Hypothalamus (tissue), 51 donors: ENCODE results near the gene RAB3IL1.

Source experiments
- DNase-seq, 51 donors: peaks; one replicate each; lab custom pipeline; 2025; lab: John Stamatoyannopoulos, UW

RAB3IL1 gene

DNA sequence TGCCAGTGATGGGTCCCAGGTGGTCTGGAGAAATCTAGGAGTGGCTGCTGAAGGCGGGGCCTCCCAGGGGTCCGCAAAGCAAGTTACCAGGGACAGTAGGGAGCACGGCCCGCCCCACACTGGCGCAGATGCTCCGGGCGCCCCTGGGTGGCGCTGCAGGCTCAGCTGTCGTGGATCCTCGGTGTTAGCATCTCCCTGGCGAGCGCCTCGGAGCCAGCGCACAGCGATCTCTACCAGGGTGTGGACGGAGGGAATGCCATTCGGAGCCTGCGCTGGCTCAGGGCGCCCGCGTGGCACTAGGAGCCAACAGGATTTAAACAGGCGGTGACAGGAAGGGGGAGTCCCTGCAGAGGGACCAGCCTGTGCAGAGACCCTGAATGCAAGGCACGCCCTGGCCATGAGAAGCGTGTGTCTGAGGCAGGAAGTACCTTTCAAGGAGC, 46.2 kb downstream of the RAB3IL1 start:
- peak in 47 of 51 donors; percentile 14 to 85 (median 69) for DNase-seq

- DNase-seq: no peak
These were observed 46.8 kb downstream of the RAB3IL1 start for GRCh38 chr11:61870541-61871031.

- peak in 4 of 51 donors; percentile 13 to 35 (median 18) for DNase-seq
These were observed 47.5 kb downstream of the RAB3IL1 start for GRCh38 chr11:61869708-61870451.

DNA sequence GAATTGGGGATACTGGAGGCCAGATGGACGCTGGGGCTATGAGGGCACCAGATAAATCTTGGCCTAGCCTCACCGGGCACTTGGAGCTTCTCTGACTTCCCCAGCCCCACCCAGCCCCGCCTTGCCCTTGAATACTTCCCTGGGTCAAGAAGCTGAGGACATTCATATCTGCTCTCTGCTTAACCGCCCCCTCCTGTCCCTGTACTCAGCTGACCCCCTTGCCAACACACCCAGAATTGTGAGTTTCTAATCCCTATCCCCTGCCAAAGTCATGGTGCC, 48.0 kb downstream of the RAB3IL1 start:
- DNase-seq: no peak

DNA sequence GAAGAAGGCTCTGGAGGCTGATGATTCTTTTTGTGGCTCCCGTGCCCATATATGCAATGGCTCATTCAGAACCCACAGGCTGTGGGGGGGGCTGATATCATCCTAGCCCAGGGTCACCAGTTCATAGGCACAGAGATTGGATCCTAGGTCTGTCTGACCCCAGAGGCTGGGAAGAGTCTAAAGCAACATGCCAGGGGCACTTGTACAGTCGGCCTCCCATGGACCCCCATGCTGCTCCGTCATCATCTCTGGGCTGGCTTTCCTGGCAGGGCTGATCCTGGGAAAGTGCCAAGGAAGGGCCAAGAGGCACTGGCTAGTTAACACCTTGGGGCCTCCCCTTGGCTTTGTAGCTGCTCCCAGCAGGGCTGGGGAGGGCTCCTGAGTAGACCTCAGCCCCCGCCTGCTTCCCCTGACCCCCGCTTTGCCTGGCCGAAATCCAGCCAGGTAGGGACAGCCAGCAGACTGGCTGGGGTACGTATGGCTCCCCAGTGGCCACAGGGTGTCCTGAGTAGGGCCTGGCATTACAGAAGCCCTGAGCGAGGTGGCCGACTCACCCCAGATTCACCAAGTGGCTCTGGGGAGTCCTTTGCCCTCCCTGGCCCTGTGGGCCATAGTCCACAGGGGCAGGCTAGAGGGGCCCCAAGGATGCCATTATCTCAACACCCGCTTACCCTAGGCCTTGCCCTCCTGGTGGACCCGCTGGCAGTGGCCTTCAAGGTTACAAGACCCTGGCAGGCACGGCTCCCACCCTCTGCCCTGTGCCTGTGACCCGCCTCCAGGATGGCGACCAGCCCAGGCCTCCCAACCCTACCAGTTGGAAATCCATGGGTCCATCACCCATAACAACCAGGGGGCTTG, 48.6 kb downstream of the RAB3IL1 start:
- peak in 1 of 51 donors; percentile 25 for DNase-seq

DNA sequence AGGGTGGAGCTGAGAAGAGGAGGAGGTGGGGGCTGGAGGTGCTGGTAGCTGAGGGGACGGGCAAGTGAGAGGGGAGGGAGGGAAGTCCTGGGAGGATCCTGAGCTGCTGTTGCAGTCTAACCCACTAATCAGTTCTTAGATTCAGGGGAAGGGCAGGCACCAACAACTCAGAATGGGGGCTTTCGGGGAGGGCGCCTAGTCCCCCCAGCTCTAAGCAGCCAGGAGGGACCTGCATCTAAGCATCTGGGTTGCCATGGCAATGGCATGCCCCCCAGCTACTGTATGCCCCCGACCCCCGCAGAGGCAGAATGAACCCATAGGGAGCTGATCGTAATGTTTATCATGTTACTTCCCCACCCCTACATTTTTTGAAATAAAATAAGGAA, 50.4 kb downstream of the RAB3IL1 start:
- no peak for DNase-seq

DNA sequence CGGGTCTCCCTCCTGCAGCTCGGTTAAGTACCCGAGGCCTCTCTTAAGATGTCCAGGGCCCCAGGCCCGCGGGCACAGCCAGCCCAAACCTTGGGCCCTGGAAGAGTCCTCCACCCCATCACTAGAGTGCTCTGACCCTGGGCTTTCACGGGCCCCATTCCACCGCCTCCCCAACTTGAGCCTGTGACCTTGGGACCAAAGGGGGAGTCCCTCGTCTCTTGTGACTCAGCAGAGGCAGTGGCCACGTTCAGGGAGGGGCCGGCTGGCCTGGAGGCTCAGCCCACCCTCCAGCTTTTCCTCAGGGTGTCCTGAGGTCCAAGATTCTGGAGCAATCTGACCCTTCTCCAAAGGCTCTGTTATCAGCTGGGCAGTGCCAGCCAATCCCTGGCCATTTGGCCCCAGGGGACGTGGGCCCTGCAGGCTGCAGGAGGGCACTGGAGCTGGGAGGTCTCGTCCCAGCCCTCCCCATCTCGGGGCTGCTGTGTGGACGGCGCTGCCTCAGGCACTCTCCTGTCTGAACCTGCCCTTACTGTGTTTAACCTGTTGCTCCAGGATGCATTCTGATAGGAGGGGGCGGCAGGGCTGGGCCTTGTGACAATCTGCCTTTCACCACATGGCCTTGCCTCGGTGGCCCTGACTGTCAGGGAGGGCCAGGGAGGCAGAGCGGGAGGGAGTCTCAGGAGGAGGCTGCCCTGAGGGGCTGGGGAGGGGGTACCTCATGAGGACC, 51.0 kb downstream of the RAB3IL1 start:
- DNase-seq: no peak

DNA sequence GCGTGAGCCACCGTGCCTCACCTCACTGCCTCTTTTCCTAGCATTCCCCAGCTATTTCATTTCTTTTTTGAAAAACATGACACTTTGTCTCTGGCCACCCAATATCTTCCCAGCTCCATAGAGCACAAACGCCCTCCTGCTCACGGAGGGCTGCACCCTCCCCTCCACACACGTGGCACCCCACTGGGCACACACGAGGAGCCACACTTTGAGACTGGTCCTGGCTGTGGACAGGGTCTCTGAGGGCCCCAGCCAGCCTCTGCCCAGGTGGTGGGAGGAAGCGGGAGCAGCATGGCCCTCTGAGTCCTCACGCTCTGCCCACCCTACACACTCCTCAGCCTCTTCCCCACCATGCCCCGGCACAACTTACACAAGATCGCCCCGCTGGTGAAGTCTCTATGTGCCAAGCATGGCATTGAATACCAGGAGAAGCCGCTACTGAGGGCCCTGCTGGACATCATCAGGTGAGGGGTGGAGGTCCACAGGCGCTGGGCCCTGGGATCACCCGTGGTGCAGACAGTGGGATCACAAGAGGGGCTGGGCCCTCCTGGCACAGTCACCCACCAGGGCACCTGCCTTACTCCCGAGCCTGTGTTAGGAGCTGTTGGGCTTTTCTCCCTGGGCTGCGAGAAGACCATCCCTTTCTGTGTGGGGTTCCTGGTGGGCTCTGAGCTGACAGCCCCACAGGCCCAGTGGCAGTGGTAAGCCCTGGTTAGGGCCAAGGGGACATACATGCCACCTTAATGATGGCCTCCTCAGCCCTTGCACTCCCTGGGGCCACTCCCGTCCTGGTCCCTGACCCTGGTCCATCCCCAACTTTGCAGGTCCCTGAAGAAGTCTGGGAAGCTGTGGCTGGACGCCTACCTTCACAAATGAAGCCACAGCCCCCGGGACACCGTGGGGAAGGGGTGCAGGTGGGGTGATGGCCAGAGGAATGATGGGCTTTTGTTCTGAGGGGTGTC, 52.3 kb downstream of the RAB3IL1 start:
- DNase-seq: no peak

DNA sequence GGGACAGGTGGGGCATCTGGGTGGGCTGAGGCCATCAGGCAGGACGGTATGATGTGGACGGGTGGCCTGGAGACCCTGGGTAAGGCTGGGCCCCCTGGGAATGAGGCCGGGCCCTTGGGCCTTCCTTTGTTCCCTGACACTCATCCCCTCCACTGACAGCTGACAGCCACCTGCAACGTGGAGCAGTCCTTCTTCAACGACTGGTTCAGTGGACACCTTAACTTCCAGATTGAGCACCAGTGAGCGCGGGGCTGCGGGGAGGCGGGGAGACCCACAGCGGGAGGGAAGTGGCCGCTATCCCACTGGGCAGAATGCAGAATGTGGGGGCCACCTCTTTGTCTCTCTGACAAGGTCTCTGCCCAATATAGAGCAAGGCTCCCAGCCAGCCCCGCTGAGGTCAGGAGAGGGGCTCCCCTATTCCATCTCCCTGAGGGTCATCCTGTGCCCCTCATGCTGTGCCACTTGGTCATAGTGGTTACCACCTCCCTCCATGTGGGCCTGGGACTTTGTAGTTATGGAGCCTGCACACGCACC, 53.8 kb downstream of the RAB3IL1 start:
- DNase-seq: no peak

- no peak for DNase-seq
These were observed 54.4 kb downstream of the RAB3IL1 start for GRCh38 chr11:61862714-61863547.

DNA sequence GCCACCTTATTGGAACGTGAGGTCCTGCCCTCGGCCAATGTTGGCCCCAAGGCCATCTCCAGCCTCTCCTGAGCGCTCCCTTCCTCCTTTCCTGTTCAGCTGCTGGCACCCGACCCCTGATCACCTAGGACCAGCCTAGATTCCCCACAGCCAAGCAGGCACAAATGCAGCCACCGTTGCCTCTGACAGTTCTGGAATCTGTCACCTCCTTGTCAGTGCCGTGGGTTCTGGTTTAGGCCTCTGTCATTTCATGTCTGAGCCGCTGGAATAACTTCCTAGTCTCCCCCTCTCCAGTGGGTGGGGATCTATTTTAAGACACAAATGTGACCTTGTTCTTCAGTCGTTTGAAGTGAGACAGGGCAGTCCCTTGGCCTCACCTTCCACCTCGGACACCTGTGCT, 55.7 kb downstream of the RAB3IL1 start:
- DNase-seq: no peak

- peak in 2 of 51 donors; percentile 15 to 18 for DNase-seq
These were observed 57.1 kb downstream of the RAB3IL1 start for GRCh38 chr11:61860054-61860903.

- peak in 1 of 51 donors; percentile 26 for DNase-seq
These were observed 61.3 kb downstream of the RAB3IL1 start for GRCh38 chr11:61855939-61856680.

DNA sequence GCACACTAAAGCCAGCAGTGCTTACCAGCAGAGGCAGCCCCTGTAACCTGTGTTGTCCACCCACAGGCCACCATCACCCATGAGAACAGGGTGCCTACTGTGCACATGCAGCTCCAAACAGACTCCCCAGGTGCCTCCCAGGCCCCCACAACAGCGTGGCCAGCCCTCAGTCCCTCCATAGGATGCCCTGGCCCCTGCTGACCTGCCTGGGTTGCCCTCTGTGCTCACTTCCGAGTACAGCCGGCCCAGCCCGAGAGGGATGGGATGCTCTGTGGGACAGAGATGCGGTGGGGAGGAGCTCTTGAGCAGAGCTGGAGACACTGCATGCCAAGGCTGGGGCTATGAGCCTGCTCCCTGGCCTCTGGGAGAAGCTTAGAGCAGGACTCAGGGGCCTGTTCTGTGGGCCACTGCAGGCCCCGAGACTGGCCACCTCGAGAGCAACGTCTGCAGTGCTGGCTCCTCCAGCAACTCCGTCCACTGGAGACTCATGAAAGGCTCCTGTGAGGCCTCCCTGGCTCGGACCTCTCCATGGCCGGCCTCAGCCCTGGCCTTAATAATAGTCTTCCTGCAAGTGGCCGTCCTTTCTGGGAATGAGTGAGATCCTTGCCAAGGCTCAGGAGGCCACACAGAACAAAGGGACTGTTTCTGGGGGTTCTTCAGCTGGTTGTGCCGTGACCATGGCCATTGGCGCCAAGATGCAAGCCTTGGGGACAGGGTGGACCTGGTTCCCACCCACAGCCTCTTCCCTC, 62.2 kb downstream of the RAB3IL1 start:
- DNase-seq: peak in 18 of 51 donors; percentile 22 to 65 (median 44)

DNA sequence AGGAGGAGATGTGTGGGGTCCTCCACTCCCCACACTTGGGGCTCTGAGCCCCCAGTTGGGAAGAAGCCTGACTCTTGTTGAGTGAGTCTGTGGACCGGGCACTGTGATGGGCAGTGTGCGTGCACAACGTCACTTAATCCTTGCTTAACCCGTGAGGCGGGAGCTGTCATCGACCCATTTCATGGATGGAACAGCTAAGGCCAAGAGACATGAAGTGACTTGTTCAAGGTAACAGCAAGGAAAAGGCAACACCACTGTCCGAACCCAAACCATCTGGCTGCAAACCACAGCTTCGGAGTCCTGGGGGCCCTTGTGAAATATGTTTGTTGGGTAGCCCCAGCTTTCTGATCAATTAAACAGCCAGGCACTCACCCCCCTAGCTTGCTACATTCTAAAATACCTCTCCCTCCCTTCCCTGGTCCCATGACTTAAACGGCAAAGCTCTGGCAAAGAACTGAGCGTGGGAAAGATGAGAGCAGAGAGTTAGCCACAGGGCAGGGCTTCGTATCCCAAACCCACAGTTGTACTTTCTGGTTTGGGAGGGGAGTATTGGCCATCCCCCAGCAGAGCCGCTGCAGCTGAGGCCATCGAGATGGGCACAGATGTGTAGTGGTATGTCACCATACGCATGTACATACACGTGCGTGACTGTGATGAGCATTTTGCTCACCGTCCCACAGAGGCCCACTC, 63.0 kb downstream of the RAB3IL1 start:
- DNase-seq: no peak

DNA sequence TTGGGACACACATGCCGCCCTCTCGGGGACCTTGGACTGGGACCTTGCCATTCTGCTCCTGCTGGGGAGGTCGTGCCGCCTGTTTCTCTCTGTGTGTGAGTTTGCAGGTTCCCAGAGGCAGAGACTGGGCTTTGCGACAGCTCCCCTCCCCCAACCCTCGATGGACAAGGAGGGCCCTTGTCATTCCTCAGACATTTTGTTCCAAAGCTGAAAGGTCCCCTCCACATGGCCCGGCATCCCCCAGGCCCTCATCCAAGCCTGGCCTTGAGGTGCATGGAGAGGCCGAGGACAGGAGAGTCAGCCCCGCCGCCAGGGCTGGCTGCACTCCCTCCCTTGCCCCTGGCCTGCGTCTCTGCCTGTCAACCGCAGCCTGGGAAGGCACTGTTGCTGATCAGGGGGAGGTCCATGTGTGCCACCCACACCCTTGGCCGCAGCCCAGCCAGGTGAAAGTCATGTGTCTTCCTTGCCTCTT, 63.6 kb downstream of the RAB3IL1 start:
- DNase-seq: peak in 38 of 51 donors; percentile 27 to 89 (median 60)
